ENCODE data around the gene TERT.

The TERT gene

GRCh38 chr5:1317921-1318565 lies 23.2 kb upstream of the TERT start:
- no peak for FAIRE-seq
- no peak for TF ChIP-seq POLR2A (IDR thresholded peaks at IDR 0.05; ENCODE audit: low read depth, low read length)
- DNase-seq (ENCODE audit: insufficient read length, low spot score): no peak

GRCh38 chr5:1316588-1317340 lies 21.9 kb upstream of the TERT start:
- FAIRE-seq: no peak
- no peak for DNase-seq (ENCODE audit: insufficient read length, low spot score)
- no peak for TF ChIP-seq POLR2A (IDR thresholded peaks at IDR 0.05; ENCODE audit: low read depth, low read length)

DNA sequence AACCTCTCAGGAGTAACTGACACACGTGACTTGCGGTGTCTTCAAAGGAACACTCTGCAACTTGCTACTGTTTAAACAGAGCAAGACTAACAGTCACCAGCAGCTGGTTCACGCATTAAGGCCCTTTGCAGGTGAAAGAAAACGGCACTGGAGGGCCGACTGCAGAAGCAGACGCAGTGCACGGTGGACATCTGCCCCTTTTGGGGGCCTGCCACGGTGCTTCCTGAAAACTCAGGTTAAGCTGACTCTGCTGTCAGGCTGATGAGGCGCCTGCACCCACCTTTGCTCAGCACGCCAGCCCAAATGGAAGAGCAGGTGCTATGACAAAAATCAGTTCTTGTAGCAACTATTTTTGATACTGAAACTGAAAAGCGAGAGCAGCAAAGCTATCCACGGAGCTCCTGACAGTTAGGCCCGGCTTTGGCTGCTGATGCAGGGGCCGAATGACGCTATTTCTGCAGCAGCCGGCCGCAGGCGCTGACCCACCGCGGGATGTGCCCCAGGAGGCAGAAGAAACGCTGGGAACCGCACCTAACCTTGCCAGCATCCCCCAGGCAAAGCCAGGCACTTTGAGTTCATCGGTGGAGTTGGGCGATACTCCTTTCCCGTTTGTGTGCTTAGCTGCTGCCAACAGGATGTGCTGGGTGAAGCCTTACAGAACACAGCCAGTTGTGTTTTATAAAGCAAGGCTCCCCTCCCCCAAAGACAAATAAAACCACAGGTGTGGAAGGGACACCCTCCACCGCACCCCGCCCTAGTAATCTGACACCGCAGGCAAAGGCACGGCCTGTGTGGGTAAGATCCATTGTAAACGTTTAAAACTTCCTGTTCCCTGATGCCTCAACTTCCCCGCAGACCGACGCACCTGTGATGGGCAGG lies 21.1 kb upstream of the TERT start:
- no peak for DNase-seq (ENCODE audit: insufficient read length, low spot score)
- no peak for FAIRE-seq
- TF ChIP-seq POLR2A (IDR thresholded peaks at IDR 0.05; ENCODE audit: low read depth, low read length): no peak

GRCh38 chr5:1315018-1315708 lies 20.3 kb upstream of the TERT start:
- no peak for DNase-seq (ENCODE audit: insufficient read length, low spot score)
- FAIRE-seq: no peak
- TF ChIP-seq POLR2A (IDR thresholded peaks at IDR 0.05; ENCODE audit: low read depth, low read length): no peak

DNA sequence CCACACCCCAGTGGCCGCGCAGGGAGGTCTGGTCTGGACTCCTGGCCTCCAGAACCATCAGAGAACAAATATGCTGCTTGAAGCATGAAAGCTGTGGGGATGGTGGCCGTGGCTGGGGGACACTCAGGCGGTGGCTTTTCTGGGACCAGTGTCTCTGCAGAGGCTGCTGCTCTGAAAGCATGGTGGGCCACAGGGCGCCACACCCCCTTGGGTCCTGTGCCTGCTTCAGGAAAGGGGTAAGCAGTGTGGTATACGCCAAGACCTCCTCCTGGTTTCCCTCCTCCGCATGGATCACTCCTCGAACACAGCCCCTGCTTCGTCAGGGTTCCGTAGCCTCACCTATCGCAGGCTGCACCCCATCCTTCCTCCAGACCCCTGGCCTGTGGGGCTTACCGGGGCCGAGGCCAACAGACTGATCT lies 19.7 kb upstream of the TERT start:
- no peak for FAIRE-seq
- DNase-seq (ENCODE audit: insufficient read length, low spot score): no peak
- no peak for TF ChIP-seq POLR2A (IDR thresholded peaks at IDR 0.05; ENCODE audit: low read depth, low read length)

DNA sequence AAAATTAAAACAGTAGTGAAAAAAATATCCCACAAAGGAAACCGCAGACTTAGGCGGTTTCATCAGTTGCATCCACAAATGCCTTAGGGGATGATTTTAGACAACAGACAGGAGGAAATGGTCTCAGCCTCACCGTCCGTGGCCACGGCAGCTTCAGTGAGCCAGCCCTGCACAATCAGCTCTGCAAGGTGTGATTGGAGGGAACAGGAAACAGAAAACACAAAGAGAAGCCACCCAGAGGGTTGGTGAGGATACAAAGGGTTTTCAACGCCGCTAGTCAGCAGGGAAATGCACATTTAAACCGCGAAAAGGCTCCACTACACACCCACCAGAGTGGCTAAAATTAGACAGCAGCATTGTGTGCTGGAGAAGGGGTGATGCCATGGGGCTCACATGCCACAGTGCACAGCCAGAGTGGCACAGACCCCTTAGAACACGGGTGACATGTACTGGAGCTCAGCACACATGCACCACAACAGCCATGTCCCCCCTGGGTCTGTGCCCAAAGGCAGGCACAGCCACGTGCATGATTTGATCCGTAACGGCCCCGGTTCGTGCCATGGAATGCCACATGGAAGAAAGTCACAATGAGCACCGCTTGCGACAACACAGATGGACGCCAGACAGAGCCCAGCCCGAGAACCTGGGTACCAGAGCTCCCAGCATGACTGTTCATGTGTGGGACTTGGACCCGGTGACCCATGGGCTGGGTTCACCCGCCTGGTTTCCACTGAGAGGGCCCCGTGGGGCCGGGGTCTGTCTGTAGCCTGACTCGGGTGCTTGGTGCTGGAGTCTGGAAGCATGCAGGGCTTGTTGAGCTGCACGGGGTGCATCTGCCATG lies 18.3 kb upstream of the TERT start:
- FAIRE-seq (no peak), DNase-seq (ENCODE audit: insufficient read length, low spot score) (no peak)

DNA sequence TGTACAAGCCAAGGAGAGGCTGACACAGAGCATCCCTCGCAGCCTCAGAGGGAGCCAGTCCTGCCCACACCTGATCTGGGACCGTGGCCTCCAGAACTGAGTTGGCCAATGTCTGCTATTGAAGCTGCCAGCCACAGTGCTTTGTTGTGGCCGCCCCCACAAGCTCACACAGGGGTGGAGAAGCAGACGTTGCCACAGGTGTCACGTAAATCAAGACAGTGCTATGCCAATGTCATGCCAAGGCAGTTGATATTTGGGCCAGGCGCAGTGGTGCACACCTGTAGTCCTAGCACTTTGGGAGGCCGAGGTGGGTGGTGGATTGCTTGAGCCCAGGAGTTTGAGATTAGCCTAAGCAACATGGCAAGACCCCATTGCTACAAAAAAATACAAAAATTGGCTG lies 17.3 kb upstream of the TERT start:
- DNase-seq (ENCODE audit: insufficient read length, low spot score): no peak
- FAIRE-seq: no peak
- no peak for TF ChIP-seq POLR2A (IDR thresholded peaks at IDR 0.05; ENCODE audit: low read depth, low read length)

More for the DNA sequence above, 18.3 kb upstream of the TERT start:
- TF ChIP-seq POLR2A (IDR thresholded peaks at IDR 0.05; ENCODE audit: low read depth, low read length): no peak

GRCh38 chr5:1311439-1312055 lies 16.7 kb upstream of the TERT start:
- no peak for TF ChIP-seq POLR2A (IDR thresholded peaks at IDR 0.05; ENCODE audit: low read depth, low read length)
- DNase-seq (ENCODE audit: insufficient read length, low spot score): no peak
- FAIRE-seq: no peak

GRCh38 chr5:1310118-1310517 lies 15.2 kb upstream of the TERT start:
- FAIRE-seq (no peak), DNase-seq (ENCODE audit: insufficient read length, low spot score) (no peak)
- TF ChIP-seq POLR2A (IDR thresholded peaks at IDR 0.05; ENCODE audit: low read depth, low read length): no peak

- no peak for TF ChIP-seq POLR2A (IDR thresholded peaks at IDR 0.05; ENCODE audit: low read depth, low read length)
- FAIRE-seq (no peak), DNase-seq (ENCODE audit: insufficient read length, low spot score) (no peak)
Observed at GRCh38 chr5:1304033-1304432, 9.2 kb upstream of the TERT start.

DNA sequence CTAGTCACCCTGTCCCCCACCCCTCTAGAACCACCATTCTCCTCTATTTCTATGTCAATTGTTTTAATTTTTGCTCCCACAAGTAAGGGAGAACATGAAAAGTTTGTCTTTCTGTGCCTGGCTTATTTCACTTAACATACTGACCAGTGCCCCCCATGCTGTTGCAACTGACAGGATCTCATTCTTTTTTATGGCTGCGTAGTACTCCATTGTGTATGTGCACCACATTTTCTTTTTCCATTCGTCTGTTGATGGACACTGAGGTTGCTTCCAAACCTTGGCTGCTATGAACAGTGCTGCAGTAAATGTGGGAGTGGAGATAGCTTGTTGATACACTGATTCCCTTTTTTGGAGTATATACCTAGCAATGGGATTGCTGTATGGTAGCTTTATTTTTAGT lies 7.4 kb upstream of the TERT start:
- FAIRE-seq (no peak), DNase-seq (ENCODE audit: insufficient read length, low spot score) (no peak)
- no peak for TF ChIP-seq POLR2A (IDR thresholded peaks at IDR 0.05; ENCODE audit: low read depth, low read length)

DNA sequence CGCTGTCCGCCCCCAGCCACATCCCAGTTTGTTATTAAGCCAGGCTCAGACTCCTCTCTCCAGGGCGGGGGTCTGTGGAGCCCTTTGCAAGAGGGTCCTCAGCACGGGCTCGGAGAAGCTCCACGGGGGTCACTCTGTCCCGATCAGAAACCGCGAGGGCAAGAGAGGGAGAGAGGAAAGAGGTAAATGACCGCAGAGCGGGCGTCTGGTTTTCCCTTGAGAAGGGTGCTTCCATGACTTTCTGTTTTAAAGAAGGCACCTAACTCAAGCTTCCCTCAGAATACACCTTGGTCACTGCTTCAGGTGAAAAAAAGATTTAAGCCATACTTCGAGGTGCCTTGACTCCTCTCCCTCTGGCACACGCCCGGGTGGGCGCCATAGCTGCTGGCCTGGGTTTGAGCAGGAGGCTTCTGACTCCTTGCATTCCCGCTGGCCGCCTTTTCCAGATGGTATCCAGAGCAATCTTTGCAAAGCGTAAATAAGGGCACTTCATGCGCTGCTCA lies 5.8 kb upstream of the TERT start:
- no peak for TF ChIP-seq POLR2A (IDR thresholded peaks at IDR 0.05; ENCODE audit: low read depth, low read length)
- DNase-seq (ENCODE audit: insufficient read length, low spot score): no peak
- no peak for FAIRE-seq

Measured in H54 (cell line).